Measurements from ENCODE around the gene CPED1. TPM values are rescaled to one million over a fixed set of nuclear protein-coding genes. Genes with fewer than 3 reads are reported as not detected.

CPED1 gene
- total and polyA plus RNA-seq, 3 donors from 2014 or later: 7.4 to 13.1 (median 11.8) TPM

DNA sequence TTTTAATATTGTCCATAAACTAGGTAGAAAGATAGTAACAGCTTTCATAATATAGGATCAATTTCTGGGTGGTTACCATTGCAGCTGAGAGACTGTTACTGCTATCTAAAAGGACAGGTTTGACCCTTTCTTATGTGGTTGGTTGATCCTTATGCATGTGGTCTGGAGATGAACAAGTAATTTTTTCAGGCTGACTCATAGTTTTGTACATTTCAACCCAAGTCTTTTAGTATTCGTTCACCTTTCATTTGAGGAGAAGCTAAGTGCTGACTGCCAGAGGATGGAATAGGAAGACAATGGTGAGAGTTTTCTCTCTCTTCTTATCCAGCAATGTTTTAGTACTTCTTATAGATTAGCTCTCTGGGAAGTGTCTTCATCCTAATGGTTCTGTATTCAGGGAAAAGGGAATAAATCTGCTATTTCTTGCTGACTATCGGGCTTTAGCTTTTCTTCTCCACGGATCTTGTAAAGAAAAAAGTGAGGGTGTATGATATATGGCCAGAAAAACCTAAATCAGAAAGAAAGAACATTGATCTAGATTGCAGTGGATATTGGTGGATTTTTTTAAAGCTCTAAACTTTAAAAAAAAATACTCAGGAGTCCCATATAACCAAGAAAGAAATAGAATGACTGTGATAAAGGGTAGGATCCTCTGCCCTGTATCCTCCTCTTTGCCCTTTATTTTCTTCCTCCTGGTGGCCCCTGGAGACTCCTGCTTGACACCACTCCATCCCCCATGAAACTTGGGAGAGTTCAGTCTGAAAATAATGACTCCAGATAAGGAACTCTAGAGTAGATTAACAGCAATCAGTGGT is 88.0 kb downstream of the CPED1 start:
- H3K9me3 ChIP-seq: no peaks in the 10 kb centered on the region
- no peak for TF ChIP-seq POLR2A (IDR thresholded peaks at IDR 0.05)
- TF ChIP-seq, protein P1, sequence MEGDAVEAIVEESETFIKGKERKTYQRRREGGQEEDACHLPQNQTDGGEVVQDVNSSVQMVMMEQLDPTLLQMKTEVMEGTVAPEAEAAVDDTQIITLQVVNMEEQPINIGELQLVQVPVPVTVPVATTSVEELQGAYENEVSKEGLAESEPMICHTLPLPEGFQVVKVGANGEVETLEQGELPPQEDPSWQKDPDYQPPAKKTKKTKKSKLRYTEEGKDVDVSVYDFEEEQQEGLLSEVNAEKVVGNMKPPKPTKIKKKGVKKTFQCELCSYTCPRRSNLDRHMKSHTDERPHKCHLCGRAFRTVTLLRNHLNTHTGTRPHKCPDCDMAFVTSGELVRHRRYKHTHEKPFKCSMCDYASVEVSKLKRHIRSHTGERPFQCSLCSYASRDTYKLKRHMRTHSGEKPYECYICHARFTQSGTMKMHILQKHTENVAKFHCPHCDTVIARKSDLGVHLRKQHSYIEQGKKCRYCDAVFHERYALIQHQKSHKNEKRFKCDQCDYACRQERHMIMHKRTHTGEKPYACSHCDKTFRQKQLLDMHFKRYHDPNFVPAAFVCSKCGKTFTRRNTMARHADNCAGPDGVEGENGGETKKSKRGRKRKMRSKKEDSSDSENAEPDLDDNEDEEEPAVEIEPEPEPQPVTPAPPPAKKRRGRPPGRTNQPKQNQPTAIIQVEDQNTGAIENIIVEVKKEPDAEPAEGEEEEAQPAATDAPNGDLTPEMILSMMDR (IDR thresholded peaks at IDR 0.05): no peak
- H3K27me3 ChIP-seq: no peaks in the 10 kb centered on the region
- H3K36me3 ChIP-seq (ENCODE audit: low read depth, missing control alignments): no peaks in the 10 kb centered on the region
- DNase-seq: no peak
- intact Hi-C loops (cut with DNase I; ENCODE audit: low total_unique reads): no loop called here
- H3K27ac ChIP-seq: no peak overlapping the region
- no peaks in the 10 kb centered on the region for H3K4me1 ChIP-seq
- H3K4me3 ChIP-seq: no peak overlapping the region
- 81 to 83% methylated on average over 3 of the region's 3 CpGs for WGBS, 2 donors

DNA sequence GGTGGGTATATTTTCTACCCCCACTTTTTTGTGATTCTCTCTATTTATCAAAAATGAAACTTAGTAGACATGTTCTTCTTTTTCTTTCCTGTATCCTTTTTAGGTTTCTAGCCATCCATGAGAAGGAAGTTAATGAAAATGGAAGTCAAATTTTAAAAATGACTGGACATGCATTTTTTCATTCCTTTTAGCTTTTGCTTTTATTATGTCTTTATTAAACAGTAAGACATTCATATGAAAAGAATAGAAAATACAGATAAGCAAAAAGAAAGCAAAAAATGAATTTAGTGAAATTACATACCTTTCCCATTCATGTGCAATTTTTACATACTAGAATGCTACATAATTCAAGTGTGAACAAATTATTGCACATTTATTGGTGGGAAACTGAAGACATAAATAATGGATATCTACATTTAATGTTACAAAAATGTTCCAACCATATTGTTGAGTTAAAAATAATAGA is 88.7 kb downstream of the CPED1 start:
- TF ChIP-seq, protein P1 (IDR thresholded peaks at IDR 0.05): no peak
- no peak for TF ChIP-seq POLR2A (IDR thresholded peaks at IDR 0.05)
- Histone ChIP-seq H3K27me3 (no peaks in the 10 kb centered on the region), H3K27ac (no peak overlapping the region), H3K4me3 (no peak overlapping the region), H3K4me1 (no peaks in the 10 kb centered on the region), H3K36me3 (ENCODE audit: low read depth, missing control alignments) (no peaks in the 10 kb centered on the region), H3K9me3 (no peaks in the 10 kb centered on the region)
- no peak for DNase-seq
- intact Hi-C loops (cut with DNase I; ENCODE audit: low total_unique reads): no loop called here

DNA sequence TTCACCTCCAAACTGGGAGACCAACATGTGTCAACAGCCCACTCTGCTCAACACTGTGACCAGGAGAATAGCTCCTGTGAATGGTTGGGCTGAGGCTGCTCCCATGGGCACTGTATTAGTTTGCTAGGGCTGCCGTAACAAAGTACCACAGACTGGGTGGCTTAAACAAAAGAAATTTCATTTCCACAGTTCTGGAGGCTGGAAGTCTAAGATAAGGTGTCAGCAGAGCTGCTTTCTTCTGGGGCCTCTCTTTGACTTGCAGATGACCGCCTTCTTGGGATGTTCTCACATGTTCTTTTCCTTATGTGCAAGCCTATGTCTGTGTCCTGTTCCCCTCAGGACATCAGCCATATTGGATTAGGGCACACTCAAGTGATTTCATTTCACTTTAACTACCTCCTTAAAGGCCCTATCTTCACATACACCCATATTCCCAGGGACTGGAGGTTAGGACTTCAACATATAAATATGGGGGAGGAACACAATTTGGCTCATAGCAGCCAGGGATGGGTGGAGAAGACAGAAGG is 90.3 kb downstream of the CPED1 start:
- H3K9me3 ChIP-seq: no peaks in the 10 kb centered on the region
- no peaks in the 10 kb centered on the region for H3K27me3 ChIP-seq
- DNase-seq: no peak
- WGBS, 2 donors: 91 to 97% methylated on average over 2 of the region's 2 CpGs
- no peaks in the 10 kb centered on the region for H3K4me1 ChIP-seq
- H3K4me3 ChIP-seq: no peak overlapping the region
- no peak overlapping the region for H3K27ac ChIP-seq
- intact Hi-C loops (cut with DNase I; ENCODE audit: low total_unique reads): no loop called here
- H3K36me3 ChIP-seq (ENCODE audit: low read depth, missing control alignments): no peaks in the 10 kb centered on the region
- TF ChIP-seq, protein P1 (IDR thresholded peaks at IDR 0.05): no peak
- no peak for TF ChIP-seq POLR2A (IDR thresholded peaks at IDR 0.05)

DNA sequence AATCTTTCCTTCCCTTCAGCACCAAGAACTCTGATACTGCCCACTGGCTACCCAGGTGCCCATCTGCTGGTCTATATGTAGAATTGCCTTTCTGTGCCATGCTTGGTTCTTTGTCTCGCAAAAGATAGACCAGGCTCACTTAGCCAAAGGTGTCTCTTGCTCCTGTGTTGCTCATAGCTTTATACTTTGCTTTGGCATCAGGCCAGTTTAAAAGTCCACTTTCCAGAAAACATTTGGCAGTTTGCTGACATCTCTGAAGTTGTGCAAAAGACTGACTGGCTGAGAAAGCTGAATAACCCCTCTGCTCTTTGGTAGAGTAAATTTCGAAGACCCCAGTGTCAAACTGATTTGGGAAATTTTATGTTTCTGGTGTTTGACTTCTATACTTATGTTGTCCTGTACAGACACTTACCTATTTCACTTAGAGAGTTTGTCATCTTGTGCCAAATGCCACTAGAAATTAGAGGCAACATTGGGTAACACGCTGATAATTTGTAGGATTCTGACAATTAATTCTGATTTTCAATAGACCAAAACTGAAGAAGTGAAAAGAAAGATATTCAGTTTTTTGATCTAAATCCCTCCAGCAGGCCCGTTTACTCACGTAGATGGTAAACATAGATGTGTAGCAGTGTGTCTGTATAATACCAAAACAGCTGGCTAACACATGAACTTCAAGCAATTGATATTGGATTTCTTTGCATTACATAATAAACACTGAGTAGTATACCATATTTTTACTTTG is 91.1 kb downstream of the CPED1 start:
- Histone ChIP-seq H3K4me1 (no peaks in the 10 kb centered on the region), H3K9me3 (no peaks in the 10 kb centered on the region), H3K36me3 (ENCODE audit: low read depth, missing control alignments) (no peaks in the 10 kb centered on the region), H3K27me3 (no peaks in the 10 kb centered on the region), H3K4me3 (no peak overlapping the region), H3K27ac (no peak overlapping the region)
- 80 to 82% methylated on average over 5 of the region's 5 CpGs for WGBS, 2 donors
- intact Hi-C loops (cut with DNase I; ENCODE audit: low total_unique reads): loop anchor here (5.0 kb wide), 1 partner anchor 92 kb away; the partner anchor contains the start of gene CPED1
- no peak for TF ChIP-seq POLR2A (IDR thresholded peaks at IDR 0.05)
- TF ChIP-seq, protein P1 (IDR thresholded peaks at IDR 0.05): no peak
- DNase-seq: no peak

All from testis (tissue), 3 donors.